ENCODE measurements around the gene TTC1.
A peak's percentile ranks its signal among the peaks of the same experiment; 100 is the strongest.
"Not testable (repeated sequence)": the region's sequence is repeated elsewhere in the genome, so short reads cannot be mapped to it uniquely, and the experiment has no call there.

The TTC1 gene

DNA sequence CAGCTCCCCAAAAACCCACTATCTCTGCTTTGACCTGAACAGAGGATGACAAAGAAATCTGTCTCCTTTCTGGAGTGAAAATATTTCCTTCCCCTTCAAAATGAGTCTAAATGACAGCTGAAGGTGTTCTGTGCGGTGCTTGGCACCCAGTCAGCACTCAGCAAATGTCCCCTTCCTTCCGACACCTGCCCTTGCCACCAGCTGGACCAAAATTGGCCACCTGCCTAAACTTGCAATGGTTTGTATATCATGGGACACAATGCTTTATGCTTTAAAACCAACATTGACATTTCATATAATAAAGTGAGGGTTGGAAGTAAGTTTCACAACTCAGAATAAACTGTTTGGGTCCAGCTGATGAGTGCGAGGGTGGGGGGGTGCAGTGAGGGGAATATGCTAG lies 7.5 kb upstream of the TTC1 start:
- DNase-seq = no peak

DNA sequence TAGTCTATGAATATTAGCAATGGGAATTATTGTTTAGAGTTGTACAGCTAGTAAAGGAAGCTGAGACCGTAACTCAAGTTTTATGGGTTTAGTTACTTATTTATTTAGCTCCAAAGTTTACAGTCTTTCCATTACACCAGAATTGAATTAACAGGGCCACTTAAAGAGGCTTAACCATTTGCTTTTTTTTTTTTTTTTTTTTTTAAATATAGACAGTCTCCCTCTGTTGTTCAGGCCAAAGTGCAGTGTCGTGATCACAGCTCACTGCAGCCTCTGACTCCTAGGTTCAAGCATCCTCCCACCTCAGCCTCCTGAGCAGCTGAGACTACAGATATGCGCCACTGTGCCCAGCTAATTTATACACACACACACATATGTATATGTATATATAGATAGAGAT lies 1.4 kb upstream of the TTC1 start:
- DNase-seq = no peak

DNA sequence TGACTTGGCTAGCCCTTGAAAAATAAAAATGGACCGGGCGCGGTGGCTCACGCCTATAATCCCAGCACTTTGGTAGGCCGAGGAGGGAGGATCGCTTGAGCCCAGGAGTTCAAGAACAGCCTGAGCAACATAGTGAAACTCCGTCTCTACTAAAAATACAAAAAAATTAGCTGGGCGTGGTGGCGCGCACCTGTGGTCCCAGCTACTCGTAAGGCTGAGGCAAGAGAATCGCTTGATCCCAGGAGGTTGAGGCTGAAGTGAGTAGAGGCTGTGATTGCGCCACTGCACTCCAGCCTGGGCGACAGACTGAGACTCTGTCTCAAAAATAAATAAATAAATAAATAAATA lies 436 bp upstream of the TTC1 start:
- DNase-seq = not testable (repeated sequence)

DNA sequence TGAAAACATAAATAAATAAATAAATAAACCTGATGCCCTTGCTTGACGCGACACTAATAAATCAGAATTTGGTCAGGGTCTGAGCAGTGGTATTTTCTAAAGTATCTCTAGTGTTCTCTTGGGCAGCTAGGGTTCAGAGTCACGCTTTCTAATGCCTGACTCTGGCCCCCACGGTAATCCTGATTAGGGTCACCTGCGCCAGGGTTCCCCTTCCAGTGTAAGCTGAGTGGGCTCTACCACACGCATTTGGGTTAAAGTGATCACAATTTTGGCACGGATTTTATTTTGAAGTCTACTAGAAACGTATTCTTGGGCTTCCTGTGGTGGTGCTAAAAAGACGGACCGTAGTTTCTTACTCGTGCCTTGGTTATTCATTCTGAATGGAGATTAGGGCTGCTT lies 651 bp downstream of the TTC1 start:
- no peak for DNase-seq

DNA sequence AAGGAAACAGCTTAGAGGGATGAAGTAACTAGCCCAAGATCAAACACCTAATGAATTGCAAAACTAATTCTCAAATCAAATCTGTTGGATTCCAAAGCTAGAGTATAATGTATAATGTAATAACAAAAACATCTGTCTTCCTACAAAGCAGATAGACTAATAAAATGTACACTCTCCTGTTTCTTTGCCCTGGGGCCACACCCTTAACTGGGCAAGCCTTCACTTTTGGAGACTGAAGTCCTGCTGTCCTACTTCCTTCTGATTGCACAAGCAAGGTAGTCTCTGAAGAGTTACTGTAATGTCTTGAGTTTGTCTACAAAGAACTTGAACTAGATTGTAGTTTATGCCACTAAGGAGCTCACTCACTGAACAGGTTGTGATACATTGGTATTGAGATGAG lies 2.5 kb downstream of the TTC1 start:
- no peak for DNase-seq

DNA sequence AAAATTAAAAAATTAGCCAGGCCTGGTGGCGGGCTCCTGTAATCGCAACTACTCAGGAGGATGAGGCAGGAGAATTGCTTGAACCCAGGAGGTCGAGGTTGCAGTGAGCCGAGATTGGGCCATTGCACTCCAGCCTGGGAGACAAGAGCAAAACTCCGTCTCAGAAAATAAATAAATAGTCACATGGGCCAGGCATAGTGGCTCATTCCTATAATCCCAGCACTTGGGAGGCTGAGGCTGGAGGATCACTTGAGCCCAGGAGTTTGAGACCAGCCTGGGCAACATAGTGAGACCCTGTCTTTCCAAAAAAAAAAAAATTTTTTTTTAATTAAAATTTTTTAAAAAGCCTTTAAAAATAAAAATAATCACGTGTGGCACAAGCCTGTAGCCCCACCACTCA lies 5.3 kb downstream of the TTC1 start:
- not testable (repeated sequence) for DNase-seq

DNA sequence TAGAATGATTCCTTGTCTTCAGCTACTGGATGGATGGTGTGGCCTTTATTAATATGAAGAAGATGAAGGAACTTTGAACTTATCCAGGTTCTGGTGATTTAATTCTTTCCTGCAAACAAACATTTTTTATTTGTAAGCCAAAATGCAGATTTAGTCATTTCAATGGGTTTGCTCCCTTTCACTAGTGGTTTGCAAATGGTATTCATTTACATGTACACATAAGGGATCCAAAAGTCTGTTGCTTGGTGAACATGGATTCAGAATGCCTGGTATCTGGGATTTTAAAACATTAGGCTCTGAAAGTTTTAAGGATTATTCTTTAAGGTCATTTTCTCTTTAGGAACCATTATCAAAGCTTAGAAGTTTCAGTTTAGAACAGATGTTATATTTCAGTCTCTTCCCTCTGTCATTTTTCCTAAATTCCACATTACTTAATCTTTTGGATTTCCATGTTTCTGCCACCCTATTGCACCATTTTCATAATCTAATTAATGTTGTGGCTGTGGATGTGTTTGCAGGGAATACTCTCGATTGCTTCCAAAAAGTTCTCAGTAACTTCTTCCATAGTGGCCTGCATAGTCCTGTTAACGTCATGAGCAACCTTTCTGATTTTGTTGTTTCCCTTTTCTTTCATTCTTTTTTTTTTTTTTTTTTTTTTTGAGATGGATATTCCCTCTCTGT lies 10.1 kb downstream of the TTC1 start:
- no peak for DNase-seq

DNA sequence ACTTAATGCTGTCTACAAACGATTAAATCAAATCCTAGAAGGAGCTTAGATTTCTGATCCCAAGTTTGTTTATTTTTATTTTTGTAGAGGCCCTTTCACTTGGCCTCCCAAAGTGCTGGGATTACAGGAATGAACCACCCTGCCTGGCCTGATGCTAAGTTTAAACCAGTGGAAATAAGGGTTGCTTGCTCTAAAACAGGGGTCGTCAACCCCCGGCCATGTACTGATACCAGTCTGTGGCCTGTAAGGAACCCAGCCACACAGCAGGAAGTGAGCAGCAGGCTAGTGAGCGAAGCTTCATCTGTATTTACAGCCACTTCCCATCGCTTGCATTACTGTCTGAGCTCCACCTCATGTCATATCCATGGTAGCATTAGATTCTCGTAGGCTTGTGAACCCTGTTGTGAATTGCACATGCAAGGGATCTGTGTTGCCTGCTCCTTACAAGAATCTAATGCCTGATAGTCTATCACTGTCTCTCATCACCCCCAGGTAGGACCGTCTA lies 11.4 kb downstream of the TTC1 start:
- no peak for DNase-seq

DNA sequence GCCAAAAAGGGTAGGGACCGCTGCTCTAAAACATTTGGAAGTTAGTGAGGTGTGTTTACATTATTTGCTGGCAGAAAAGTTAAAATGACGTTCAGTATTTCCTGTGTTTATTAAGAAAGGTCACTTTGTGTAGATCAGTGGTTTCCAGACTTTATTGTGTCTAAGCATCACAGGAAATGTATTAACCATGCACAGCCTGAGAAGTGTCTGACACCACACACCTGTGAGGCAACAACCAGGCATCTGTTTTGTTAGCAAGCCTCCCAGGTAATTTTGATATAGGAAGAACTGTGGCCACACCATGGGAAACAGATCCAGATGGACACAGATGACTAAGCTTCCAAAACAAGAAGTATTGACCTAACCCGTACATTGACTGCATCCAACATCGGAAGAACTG lies 12.0 kb downstream of the TTC1 start:
- DNase-seq = no peak

DNA sequence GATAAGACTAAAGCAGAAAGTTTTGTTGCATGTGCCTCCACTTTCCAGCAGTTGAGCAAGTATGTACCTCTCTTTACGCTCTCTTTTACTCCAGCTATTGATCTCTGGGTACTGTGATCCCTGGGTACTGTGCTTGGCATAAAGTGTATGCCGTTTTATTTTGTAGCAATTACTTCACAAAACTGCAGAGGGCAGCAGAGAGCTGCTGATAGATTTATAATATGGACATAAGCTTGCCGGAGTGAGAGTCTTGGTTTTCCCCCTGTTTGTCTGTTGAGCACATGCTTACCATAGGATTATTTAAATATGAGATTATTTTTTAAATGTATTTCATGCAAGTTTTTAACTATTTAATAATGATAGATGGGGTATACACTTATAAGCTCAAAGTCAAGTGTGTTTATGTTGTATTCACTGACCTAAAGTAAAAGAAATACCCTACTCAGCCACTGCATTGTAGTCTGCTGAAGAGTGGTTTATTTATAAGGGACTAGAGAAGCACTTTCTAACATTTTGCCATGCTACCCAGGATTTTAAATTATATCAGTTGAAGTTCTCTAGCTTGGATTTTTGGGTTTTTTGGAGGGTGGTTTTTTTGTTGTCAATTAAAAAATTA lies 13.0 kb downstream of the TTC1 start:
- peak in 3 of 4 experiments; percentile 5 to 15 (median 7) for DNase-seq

DNA sequence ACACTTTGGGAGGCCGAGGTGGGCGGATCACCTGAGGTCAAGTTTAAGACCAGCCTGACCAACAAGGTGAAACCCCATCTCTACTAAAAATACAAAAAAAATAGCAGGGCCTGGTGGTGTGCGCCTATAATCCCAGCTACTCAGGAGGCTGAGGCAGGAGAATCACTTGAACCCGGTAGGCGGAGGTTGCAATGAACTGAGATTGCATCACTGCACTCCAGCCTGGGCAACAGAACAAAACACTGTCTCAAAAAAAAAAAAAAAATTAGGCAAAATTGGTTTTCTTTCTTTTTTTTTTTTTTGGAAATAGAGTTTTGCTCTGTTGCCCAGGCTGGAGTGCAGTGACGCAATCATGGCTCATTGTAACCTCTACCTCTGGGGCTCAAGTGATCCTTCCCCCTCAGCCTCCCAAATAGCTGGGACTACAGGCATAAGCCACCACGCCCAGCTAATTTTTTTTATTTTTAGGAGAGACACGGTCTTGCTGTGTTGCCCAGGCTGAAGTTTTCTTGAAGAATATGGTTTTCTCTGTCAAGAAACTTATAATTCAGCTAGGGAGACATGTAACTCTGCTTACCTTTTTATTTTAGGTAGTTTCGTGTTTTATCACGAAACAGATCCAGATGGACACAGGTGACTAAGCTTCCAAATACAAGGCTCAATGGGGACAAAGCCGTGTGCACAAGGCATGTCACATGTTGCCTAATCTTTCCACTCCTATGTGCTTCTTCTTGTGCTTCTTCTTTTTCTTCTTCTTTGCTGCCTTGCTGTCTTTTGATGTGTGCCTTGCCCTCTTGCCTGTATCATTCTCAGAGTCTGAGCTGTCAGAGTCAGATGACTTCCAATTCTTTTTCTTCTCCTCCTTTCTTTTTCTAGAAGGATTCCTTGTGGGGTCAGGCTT lies 14.3 kb downstream of the TTC1 start:
- DNase-seq = no peak

DNA sequence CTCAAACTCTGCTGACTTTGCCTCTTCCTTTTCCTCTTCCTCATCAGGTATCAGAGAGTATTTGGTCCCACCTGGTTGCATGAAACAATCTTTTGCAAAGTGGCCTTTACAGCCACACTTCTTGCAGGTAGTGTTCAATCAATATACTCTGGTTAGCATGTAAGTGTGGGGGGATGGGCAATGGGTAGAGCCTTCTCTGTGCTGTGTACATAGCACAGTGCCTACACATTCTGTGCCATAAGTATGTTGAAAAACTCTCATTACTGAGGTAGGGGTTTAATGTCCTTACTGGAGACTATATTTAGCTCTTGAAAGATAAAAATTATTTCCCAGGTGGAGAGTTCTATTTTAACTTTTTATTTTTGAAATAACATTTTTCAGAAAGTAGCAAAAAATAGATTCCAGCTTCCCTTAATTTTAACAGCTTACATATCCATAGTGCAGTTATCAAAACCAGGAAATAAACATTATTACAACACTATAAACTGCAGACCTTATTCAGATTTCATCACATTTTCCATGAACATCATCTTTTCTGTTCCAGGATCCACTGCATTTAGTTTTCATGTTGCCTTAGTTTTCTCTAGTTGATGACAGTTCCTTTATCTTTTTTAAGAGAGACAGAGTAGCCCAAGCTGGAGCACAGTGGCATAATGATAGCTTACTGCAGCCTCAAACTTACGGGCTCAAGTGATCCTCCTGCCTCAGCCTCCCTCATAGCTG lies 15.1 kb downstream of the TTC1 start:
- DNase-seq = no peak

DNA sequence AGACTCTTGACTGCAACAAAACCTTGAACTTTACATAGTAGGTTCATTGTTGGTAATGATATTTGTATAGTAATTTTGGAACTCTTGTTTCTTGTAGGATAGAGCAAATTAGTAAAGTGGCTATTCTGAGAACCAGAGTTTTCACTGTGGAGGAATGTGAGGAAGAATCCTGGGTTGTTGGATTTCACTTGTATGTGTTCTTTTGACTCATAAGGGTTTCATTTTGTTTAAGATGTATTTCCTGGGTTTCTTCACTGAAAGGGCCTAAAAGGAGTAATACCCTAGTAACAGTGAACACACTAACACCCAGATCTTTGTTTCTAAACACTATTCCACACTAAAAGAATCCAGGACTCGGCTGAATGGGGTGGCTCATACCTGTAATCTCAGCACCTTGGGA lies 20.1 kb downstream of the TTC1 start:
- DNase-seq = no peak

DNA sequence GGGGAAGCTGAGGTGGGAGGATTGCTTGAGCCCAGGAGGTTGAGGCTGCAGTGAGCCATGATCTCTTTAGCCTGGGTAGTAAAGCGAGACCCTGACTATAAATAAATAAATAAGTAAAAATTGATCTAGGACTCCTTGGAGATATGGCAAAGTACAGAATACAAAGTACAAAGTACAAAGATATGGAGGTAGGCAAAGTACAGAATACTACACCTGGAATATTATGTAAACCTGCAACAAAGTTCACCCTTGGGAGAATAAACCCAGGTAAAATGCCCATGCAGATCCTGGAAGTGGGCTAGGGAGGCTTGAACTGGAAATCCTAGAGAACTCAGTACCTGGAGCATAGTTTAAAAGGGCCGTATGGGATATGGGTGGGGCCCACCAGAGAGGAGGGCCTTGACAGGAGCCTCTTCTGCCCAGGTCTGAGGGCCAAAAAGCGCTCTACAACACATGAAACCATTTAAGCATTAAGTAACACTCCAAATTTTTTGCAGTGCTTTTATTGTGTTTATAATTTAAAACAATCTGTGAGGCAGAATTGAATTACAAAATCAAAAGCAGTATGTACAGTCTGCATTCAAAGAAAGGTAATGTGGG lies 20.7 kb downstream of the TTC1 start:
- no peak for DNase-seq

DNA sequence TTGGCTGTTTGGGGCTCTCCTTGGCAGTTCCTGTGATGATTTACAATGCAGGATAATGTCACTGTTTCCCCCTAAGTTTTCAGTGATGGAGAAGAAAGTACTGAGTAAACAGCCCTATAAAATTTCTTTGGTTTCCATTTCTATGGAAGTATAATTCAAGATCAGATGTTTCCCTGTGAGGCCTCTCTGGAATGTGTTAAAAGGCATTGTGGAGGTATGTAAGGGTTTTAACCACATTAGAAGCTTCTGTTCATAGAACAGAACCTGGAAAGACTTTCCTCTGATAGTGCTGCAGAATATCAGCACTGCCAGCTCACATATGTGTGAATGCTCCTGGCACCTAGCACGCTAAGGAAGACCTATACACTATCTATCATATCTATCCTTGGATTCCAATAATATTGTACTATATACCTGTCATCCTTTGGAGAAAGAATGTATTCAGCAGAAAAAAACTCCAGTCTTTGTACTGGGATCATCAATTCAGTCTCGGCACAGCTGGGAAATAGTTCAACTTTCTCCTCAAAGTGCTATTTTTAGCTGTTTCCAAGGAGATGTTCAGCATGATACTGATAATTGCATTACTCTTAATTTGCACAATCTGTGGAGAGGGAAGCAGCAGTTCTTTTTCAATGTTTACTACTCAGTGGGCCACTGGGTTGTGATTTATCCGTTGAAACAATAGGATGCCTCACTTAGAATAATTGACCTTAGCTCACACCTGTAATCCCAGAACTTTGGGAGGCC lies 21.9 kb downstream of the TTC1 start:
- no peak for DNase-seq

DNA sequence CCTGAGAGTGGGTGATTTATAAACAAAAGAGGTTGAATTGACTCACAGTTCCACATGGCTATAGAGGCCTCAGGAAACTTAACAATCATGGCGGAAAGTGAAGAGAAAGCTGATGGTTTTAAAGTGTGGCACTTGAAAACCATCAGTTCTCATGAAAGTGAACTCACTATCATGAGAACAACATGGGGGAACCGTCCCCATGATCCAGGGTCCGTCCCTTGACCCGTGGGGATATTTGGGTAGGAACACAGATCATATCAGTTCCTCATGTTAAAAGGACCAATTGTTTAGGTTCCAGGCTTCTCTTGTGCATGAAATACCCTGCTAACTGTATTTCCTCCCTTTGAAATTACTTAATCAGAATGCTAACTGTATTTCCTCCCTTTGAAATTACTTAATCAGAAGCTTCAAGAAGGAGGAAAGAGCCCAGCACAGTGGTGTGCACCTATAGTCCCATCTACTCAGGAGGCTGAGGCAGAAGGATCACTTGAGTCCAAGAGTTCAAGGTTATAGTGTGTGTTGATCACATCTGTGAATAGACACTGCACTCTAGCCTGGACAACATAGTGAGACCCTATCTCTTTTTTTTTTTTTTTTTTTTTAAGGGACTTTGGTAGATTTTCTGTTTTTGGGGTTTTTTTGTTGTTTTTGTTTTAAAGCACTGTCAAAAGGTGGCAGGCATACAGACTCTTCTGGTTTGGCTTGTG lies 24.8 kb downstream of the TTC1 start:
- DNase-seq = no peak

DNA sequence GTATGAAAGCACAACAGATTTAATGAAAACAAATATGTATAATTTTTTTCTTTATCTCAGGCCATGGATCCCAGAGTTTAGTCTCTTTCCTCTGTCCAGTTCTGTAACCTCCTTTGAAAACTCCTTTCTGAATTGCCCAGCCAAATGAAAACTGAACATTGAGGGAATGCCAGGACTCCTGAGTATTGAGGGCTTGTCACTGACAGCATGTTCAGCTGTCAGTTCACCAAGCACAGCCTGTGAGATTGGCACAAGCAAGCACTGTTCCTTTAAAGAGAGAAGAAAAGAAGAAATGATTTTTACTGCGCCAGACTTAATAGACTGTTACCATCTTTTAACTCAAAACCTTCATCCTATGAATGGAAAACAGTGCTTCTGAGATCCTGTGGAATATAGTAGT lies 27.3 kb downstream of the TTC1 start:
- no peak for DNase-seq

DNA sequence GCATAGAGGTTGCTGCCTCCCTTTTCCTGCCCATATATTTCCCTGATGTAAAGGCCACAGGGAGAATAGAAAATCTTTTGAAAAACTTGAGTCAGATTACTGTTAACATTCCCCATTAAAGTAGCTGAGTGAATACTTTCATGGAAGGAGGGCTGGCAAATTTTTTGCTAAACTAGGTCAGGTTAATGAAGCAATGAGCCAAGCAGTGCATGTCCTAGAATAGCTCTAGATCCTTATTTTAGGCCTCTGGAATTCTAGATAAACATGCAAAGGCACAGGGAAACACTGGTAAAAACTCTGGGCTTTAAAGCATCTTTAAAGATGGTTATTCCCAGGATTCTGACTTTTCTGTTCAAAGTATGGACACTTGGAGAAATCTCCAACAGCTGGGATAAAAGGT lies 27.9 kb downstream of the TTC1 start:
- DNase-seq = no peak

DNA sequence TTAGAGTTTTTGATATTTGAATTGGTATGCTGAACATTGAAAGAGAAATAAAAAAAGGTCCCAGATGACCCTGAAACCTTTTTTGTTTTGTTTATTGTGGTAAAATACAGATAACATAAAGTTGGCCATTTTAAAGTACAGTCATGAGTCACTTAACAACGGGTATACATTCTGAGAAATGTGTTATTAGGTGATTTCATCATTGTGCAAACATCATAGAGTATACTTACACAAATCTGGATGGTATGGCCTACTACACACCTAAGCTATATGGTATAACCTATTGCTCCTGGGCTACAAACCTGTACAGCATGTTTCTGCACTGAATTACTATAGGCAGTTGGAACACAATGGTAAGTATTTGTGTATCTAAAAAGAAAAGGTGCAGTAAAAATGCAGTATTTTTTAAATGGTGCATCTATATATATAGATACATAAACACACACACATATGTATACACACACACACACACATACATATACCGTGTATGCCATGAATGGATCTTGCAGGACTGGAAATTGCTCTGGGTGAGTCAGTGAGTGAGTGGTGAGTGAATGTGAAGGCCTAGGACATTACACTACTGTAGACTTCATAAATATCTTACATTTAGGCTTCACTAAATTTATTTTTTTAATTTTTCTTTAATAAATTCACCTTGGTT lies 31.0 kb downstream of the TTC1 start:
- no peak for DNase-seq

DNA sequence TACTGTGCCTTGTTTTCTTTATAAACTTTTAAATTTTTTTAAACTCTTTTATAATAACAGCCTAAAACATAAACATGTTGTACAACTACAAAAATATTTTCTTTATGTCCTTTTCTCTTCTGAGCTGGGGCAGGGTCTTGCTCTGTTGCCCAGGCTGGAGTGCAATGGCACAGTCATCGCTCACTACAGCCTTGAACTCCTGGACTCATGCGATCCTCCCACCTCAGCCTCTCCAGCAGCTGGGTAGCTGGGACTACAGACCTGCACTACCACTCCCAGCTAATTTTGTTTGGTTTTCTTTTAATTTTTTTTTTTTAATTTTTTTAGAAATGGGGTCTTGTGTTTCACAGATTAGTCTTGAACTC lies 31.5 kb downstream of the TTC1 start:
- no peak for DNase-seq

DNA sequence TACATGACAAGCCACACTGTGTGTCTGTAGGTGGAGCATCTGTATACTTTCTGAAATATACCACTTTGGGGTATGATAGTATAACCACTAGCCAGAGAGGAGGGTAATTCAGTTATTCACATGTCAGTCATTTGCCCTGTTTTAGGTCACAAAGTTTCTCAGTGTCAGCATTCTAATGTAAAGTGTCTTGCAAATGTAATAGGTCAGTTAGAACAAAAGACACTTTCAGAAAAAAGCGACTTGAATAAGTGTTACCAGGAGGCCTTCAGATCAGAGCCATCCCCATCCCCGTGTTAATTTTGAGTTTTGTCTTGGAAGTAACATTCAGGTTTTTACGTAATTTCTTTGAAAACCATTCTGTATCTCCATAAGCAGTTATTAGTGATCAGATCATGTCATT lies 33.7 kb downstream of the TTC1 start:
- no peak for DNase-seq

Measured in activated CD4-positive, CD25-positive, alpha-beta regulatory T cell (primary cell).